ENCODE measurements around the gene PRICKLE3.

PRICKLE3 gene

GRCh38 chrX:49228185-49228584 is 42.0 kb upstream of the PRICKLE3 start:
- Histone ChIP-seq H3K4me2 (no peak overlapping the region), H3K27me3 (peaks cover 7 to 47% (median 27%) of the 10 kb centered on the region in 11 experiments; a peak in 17 of 22 replicates), H3K36me3 (no peaks in the 10 kb centered on the region), H3K9me3 (replicated peaks in 1 of 11) (peaks cover 0 to 28% (median 7%) of the 10 kb centered on the region in 11 experiments; a peak in 10 of 22 replicates), H3K9ac (no peak overlapping the region), H4K20me1 (no peaks in the 10 kb centered on the region), H3K4me1 (peaks cover 0 to 6% (median 0%) of the 10 kb centered on the region in 10 experiments; a peak in 1 of 20 replicates), H3K4me3 (no peak overlapping the region), H3K27ac (no peak overlapping the region)
- TF ChIP-seq Cebpa-rat (IDR thresholded peaks at IDR 0.05) = no peak

- H3K36me3 ChIP-seq = no peaks in the 10 kb centered on the region
- no peak overlapping the region for H3K4me3 ChIP-seq
- no peak overlapping the region for H3K9ac ChIP-seq
- peaks cover 7 to 52% (median 31%) of the 10 kb centered on the region in 11 experiments; a peak in 19 of 22 replicates for H3K27me3 ChIP-seq
- H3K9me3 ChIP-seq (replicated peaks in 1 of 11) = peaks cover 0 to 28% (median 7%) of the 10 kb centered on the region in 11 experiments; a peak in 10 of 22 replicates
- H3K4me1 ChIP-seq = peaks cover 0 to 6% (median 0%) of the 10 kb centered on the region in 10 experiments; a peak in 1 of 20 replicates
- H4K20me1 ChIP-seq = no peaks in the 10 kb centered on the region
- no peak overlapping the region for H3K4me2 ChIP-seq
- TF ChIP-seq Cebpa-rat (IDR thresholded peaks at IDR 0.05) = no peak
- H3K27ac ChIP-seq = no peak overlapping the region
Observed at GRCh38 chrX:49227726-49228125, 41.6 kb upstream of the PRICKLE3 start.

GRCh38 chrX:49226946-49227345 is 40.8 kb upstream of the PRICKLE3 start:
- peaks cover 0 to 28% (median 7%) of the 10 kb centered on the region in 11 experiments; a peak in 10 of 22 replicates for H3K9me3 ChIP-seq (replicated peaks in 1 of 11)
- no peak overlapping the region for H3K4me2 ChIP-seq
- no peak overlapping the region for H3K4me3 ChIP-seq

GRCh38 chrX:49225858-49226257 is 39.7 kb upstream of the PRICKLE3 start:
- H3K36me3 ChIP-seq = no peaks in the 10 kb centered on the region
- no peak overlapping the region for H3K4me2 ChIP-seq
- no peak for TF ChIP-seq Cebpa-rat (IDR thresholded peaks at IDR 0.05)
- peaks cover 0 to 21% (median 3%) of the 10 kb centered on the region in 11 experiments; a peak in 9 of 22 replicates for H3K9me3 ChIP-seq (replicated peaks in 1 of 11)
- H3K9ac ChIP-seq = no peak overlapping the region
- peaks cover 0 to 6% (median 0%) of the 10 kb centered on the region in 10 experiments; a peak in 1 of 20 replicates for H3K4me1 ChIP-seq
- no peak overlapping the region for H3K27ac ChIP-seq
- no peak overlapping the region for H3K4me3 ChIP-seq
- peaks cover 12 to 57% (median 37%) of the 10 kb centered on the region in 11 experiments; a peak in 18 of 22 replicates for H3K27me3 ChIP-seq
- no peaks in the 10 kb centered on the region for H4K20me1 ChIP-seq

More at GRCh38 chrX:49226946-49227345, 40.8 kb upstream of the PRICKLE3 start:
- peaks cover 7 to 59% (median 34%) of the 10 kb centered on the region in 11 experiments; a peak in 19 of 22 replicates for H3K27me3 ChIP-seq
- no peaks in the 10 kb centered on the region for H4K20me1 ChIP-seq
- no peak for TF ChIP-seq Cebpa-rat (IDR thresholded peaks at IDR 0.05)
- H3K9ac ChIP-seq = no peak overlapping the region
- peaks cover 0 to 6% (median 0%) of the 10 kb centered on the region in 10 experiments; a peak in 1 of 20 replicates for H3K4me1 ChIP-seq
- no peaks in the 10 kb centered on the region for H3K36me3 ChIP-seq
- no peak overlapping the region for H3K27ac ChIP-seq

- H3K4me3 ChIP-seq = no peak overlapping the region
- TF ChIP-seq Cebpa-rat (IDR thresholded peaks at IDR 0.05) = no peak
- H3K9me3 ChIP-seq (replicated peaks in 1 of 11) = no peaks in the 10 kb centered on the region
- H3K4me2 ChIP-seq = no peak overlapping the region
- no peak overlapping the region for H3K9ac ChIP-seq
- no peaks in the 10 kb centered on the region for H3K36me3 ChIP-seq
- H4K20me1 ChIP-seq = peaks cover 0 to 12% (median 0%) of the 10 kb centered on the region in 11 experiments; a peak in 1 of 22 replicates
- no peak overlapping the region for H3K27ac ChIP-seq
- peaks cover 14 to 81% (median 47%) of the 10 kb centered on the region in 11 experiments; a peak in 18 of 22 replicates for H3K27me3 ChIP-seq
- H3K4me1 ChIP-seq = peaks cover 0 to 4% (median 0%) of the 10 kb centered on the region in 10 experiments; a peak in 1 of 20 replicates
Observed at GRCh38 chrX:49221868-49222267, 35.7 kb upstream of the PRICKLE3 start.

GRCh38 chrX:49220100-49220499 is 33.9 kb upstream of the PRICKLE3 start:
- Histone ChIP-seq H3K4me1 (peaks cover 0 to 4% (median 0%) of the 10 kb centered on the region in 10 experiments; a peak in 1 of 20 replicates), H3K9ac (no peak overlapping the region), H3K36me3 (no peaks in the 10 kb centered on the region), H3K4me3 (no peak overlapping the region), H3K27ac (no peak overlapping the region), H3K4me2 (no peak overlapping the region), H4K20me1 (peaks cover 0 to 12% (median 0%) of the 10 kb centered on the region in 11 experiments; a peak in 1 of 22 replicates), H3K9me3 (replicated peaks in 1 of 11) (no peaks in the 10 kb centered on the region), H3K27me3 (peaks cover 14 to 83% (median 41%) of the 10 kb centered on the region in 11 experiments; a peak in 18 of 22 replicates)
- TF ChIP-seq Cebpa-rat (IDR thresholded peaks at IDR 0.05) = no peak

GRCh38 chrX:49214996-49215526 is 28.9 kb upstream of the PRICKLE3 start:
- peaks cover 0 to 8% (median 0%) of the 10 kb centered on the region in 11 experiments; a peak in 3 of 22 replicates for H4K20me1 ChIP-seq
- no peaks in the 10 kb centered on the region for H3K36me3 ChIP-seq
- no peak overlapping the region for H3K4me3 ChIP-seq
- TF ChIP-seq Cebpa-rat (IDR thresholded peaks at IDR 0.05) = no peak
- H3K9me3 ChIP-seq (replicated peaks in 1 of 11) = peaks cover 0 to 5% (median 0%) of the 10 kb centered on the region in 11 experiments; a peak in 3 of 22 replicates
- no peak overlapping the region for H3K4me2 ChIP-seq
- no peak overlapping the region for H3K27ac ChIP-seq
- peaks cover 0 to 4% (median 0%) of the 10 kb centered on the region in 10 experiments; a peak in 1 of 20 replicates for H3K4me1 ChIP-seq
- H3K9ac ChIP-seq = no peak overlapping the region
- H3K27me3 ChIP-seq = peaks cover 4 to 90% (median 58%) of the 10 kb centered on the region in 11 experiments; a peak in 16 of 22 replicates

GRCh38 chrX:49214416-49214815 is 28.2 kb upstream of the PRICKLE3 start:
- Histone ChIP-seq H3K9ac (no peak overlapping the region), H3K4me2 (no peak overlapping the region), H3K9me3 (replicated peaks in 1 of 11) (peaks cover 0 to 5% (median 0%) of the 10 kb centered on the region in 11 experiments; a peak in 3 of 22 replicates), H4K20me1 (peaks cover 0 to 6% (median 0%) of the 10 kb centered on the region in 11 experiments; a peak in 3 of 22 replicates), H3K4me1 (peaks cover 0 to 2% (median 0%) of the 10 kb centered on the region in 10 experiments; a peak in 1 of 20 replicates), H3K36me3 (no peaks in the 10 kb centered on the region), H3K27me3 (peaks cover 4 to 91% (median 60%) of the 10 kb centered on the region in 11 experiments; a peak in 16 of 22 replicates), H3K27ac (no peak overlapping the region), H3K4me3 (no peak overlapping the region)
- no peak for TF ChIP-seq Cebpa-rat (IDR thresholded peaks at IDR 0.05)

GRCh38 chrX:49212861-49213260 is 26.7 kb upstream of the PRICKLE3 start:
- Histone ChIP-seq H3K27ac (no peak overlapping the region), H3K27me3 (peaks cover 4 to 91% (median 62%) of the 10 kb centered on the region in 11 experiments; a peak in 15 of 22 replicates), H3K4me3 (no peak overlapping the region), H3K4me1 (no peaks in the 10 kb centered on the region), H3K9ac (no peak overlapping the region), H4K20me1 (no peaks in the 10 kb centered on the region; a peak in 3 of 22 replicates), H3K36me3 (no peaks in the 10 kb centered on the region), H3K9me3 (replicated peaks in 1 of 11) (peaks cover 0 to 5% (median 0%) of the 10 kb centered on the region in 11 experiments; a peak in 3 of 22 replicates), H3K4me2 (no peak overlapping the region)
- no peak for TF ChIP-seq Cebpa-rat (IDR thresholded peaks at IDR 0.05)
